ENCODE results near the gene PEX5L.

GRCh38 chr3:179872842-179873241 lies 163.9 kb downstream of the PEX5L start:
- TF ChIP-seq POLR2AphosphoS5 (IDR thresholded peaks at IDR 0.05) (no peak), CTCF (IDR thresholded peaks at IDR 0.05) (no peak)

Measured in gastroesophageal sphincter (tissue), 3 donors.